ENCODE data around the gene DACT2. TPM values are rescaled to one million over a fixed set of nuclear protein-coding genes. Genes with fewer than 3 reads are reported as not detected.

The DACT2 gene
- total RNA-seq, 4 donors from 2014 or later = 0.24 TPM; not detected in 3

DNA sequence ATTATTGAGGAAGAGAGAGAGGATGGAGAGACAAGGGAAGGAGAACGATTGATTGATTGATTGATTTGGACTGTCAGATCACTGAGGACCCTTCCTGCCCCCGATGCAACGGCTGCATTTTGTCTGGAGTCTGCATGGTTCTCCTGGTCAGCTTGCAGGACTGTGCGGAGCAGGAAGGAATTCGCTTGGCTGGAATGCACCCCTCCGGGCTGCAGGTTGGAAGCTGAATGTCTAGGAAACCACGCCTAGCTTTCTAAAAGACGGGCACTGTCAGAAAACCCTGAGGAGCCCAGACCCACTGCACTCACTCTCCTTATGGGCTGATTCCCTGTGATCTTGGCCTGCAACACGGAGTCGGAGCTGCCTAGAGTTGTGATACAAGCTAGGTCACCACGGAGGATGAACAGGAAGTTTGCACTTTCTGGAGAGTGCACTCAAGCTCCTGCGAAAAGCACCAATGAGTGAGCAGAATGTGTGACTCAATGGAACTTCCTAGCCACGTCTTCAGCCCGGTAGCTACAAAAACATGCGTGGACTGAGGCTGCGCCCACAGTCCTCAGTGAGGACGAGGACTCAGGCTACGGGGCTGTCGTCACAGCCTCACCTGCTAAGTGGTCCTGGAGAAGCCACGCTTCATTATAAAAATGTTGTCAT lies 14.4 kb downstream of the DACT2 start:
- no peak for ATAC-seq
- TF ChIP-seq POLR2A (IDR thresholded peaks at IDR 0.05) = no peak
- TF ChIP-seq CTCF (IDR thresholded peaks at IDR 0.05 in 4 of 5, conservative IDR thresholded peaks at IDR 0.05 in 1 of 5) = no peak
- Histone ChIP-seq H3K9me3 (no peaks in the 10 kb centered on the region), H3K4me3 (no peak overlapping the region), H3K27ac (no peak overlapping the region), H3K4me1 (no peaks in the 10 kb centered on the region), H3K27me3 (no peaks in the 10 kb centered on the region), H3K36me3 (no peaks in the 10 kb centered on the region)
- DNase-seq = no peak
- intact Hi-C loops (cut with DNase I; ENCODE audit: low total_unique reads) = no loop called here
- in situ Hi-C loops (cut with MboI; ENCODE audit: low sequenced_read_pairs in 4 of 4) = no loop called here

GRCh38 chr6:168304752-168305015 lies 14.9 kb downstream of the DACT2 start:
- Histone ChIP-seq H3K36me3 (no peaks in the 10 kb centered on the region), H3K4me3 (no peak overlapping the region), H3K27ac (no peak overlapping the region), H3K4me1 (no peaks in the 10 kb centered on the region), H3K27me3 (no peaks in the 10 kb centered on the region), H3K9me3 (no peaks in the 10 kb centered on the region)
- intact Hi-C loops (cut with DNase I; ENCODE audit: low total_unique reads) = no loop called here
- TF ChIP-seq POLR2A (IDR thresholded peaks at IDR 0.05) = no peak
- no peak for TF ChIP-seq CTCF (IDR thresholded peaks at IDR 0.05 in 4 of 5, conservative IDR thresholded peaks at IDR 0.05 in 1 of 5)
- DNase-seq (no peak), ATAC-seq (no peak)
- in situ Hi-C loops (cut with MboI; ENCODE audit: low sequenced_read_pairs in 4 of 4) = no loop called here

DNA sequence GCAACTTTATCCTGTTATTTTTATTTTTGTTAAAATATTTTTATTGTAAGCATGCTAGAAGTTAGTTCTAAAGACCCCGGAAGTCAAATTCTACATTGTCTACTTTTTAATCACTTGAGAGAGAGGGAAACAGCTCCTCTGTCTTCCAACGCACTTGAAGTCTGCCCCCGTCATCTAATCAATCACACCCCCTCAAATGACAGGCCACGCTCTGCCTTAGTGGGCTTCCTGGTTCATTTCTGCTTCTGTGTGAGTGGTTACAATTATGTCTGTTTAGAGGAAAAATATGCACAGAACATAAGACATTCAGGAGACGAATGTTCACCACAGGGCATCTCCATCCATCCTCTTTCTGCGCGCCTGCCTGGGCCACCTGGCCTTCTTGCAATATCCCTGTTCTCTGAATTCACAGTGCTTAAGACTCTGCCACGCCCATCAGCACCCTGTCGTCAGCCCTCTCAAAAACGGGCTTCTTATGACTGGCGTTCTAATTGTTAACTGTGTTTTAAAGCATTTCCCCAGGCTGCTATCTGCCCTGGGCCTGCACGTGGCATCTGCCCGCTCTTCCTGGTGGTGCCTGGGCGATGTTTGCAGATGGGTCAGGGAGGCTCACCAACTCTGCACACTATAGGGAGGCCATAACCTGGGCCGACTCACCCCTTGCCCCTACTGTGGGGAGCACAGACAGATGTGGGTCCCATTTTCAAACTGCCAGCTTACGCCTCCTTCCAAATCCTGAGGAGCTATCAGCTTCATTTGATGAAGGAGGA lies 15.4 kb downstream of the DACT2 start:
- in situ Hi-C loops (cut with MboI; ENCODE audit: low sequenced_read_pairs in 4 of 4) (no loop called here), intact Hi-C loops (cut with DNase I; ENCODE audit: low total_unique reads) (no loop called here)
- H3K9me3 ChIP-seq = no peaks in the 10 kb centered on the region
- H3K27ac ChIP-seq = no peak overlapping the region
- ATAC-seq (no peak), DNase-seq (no peak)
- no peak overlapping the region for H3K4me3 ChIP-seq
- H3K4me1 ChIP-seq = no peaks in the 10 kb centered on the region
- H3K36me3 ChIP-seq = no peaks in the 10 kb centered on the region
- no peaks in the 10 kb centered on the region for H3K27me3 ChIP-seq
- TF ChIP-seq POLR2A (IDR thresholded peaks at IDR 0.05) (no peak), CTCF (IDR thresholded peaks at IDR 0.05 in 4 of 5, conservative IDR thresholded peaks at IDR 0.05 in 1 of 5) (no peak)

DNA sequence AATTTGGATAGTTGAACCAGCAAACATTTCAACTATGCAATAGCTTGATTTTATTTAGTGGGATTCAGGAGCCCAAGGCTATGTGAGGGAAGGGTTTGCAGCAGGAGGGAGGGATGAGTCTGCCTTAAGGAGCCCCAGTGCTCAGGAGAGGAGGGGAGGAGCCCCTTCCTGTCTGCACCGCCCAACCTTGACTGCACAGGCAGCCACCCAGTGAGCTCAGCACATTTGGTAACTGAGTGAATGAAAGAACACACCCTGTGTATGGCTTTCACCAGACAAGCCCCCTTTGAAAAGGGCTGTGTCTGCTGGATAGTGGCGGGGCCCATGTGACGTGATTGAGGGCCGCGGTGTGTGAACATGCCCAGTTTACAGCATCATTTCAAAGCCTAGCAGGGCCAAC lies 17.0 kb downstream of the DACT2 start:
- intact Hi-C loops (cut with DNase I; ENCODE audit: low total_unique reads) = no loop called here
- Histone ChIP-seq H3K27me3 (no peaks in the 10 kb centered on the region), H3K27ac (no peak overlapping the region), H3K4me1 (no peaks in the 10 kb centered on the region), H3K4me3 (no peak overlapping the region), H3K36me3 (no peaks in the 10 kb centered on the region), H3K9me3 (no peaks in the 10 kb centered on the region)
- TF ChIP-seq POLR2A (IDR thresholded peaks at IDR 0.05) = no peak
- no peak for TF ChIP-seq CTCF (IDR thresholded peaks at IDR 0.05 in 4 of 5, conservative IDR thresholded peaks at IDR 0.05 in 1 of 5)
- ATAC-seq (no peak), DNase-seq (no peak)
- in situ Hi-C loops (cut with MboI; ENCODE audit: low sequenced_read_pairs in 4 of 4) = no loop called here

Measured in gastrocnemius medialis (tissue), 4 donors.